ENCODE data around the gene TMCC3. TPM values are rescaled to one million over a fixed set of nuclear protein-coding genes. Genes with fewer than 3 reads are reported as not detected.

The TMCC3 gene
- total RNA-seq, 1 experiment from 2014 or later = 0.10 TPM

Other genes with a start within 250 kb of the TMCC3 start
- 4.8 and 10.6 TPM in 2 replicates for gene CEP83, start 190.7 kb downstream of the TMCC3 start, total RNA-seq (2014; rRNA removed; shearing (Covaris generic); ENCODE audit: low replicate concordance)

All from Caki2 (cell line).